Measurements from ENCODE around the gene PRAME. TPM values are rescaled to one million over a fixed set of nuclear protein-coding genes. Genes with fewer than 3 reads are reported as not detected.
"Not testable (repeated sequence)": the region's sequence is repeated elsewhere in the genome, so short reads cannot be mapped to it uniquely, and the experiment has no call there.

The PRAME gene
- total and polyA plus RNA-seq, 2 experiments from 2014 or later = not detected

- peaks cover 16% of the 10 kb centered on the region; the same call in 2 of the 3 replicates for H3K36me3 Mint-ChIP-seq (ENCODE audit: low read depth)
Observed at GRCh38 chr22:22513619-22514018, 45.4 kb downstream of the PRAME start.

GRCh38 chr22:22512951-22513350, 46.1 kb downstream of the PRAME start:
- H3K4me1 Mint-ChIP-seq = peaks cover under 1% of the 10 kb centered on the region; the same call in 2 of the 3 replicates
- no peak for TF ChIP-seq ZNF114 (CRISPR knock-in tag; IDR thresholded peaks at IDR 0.05)
- no peak overlapping the region for H3K4me2 ChIP-seq
- no peak overlapping the region for H3K4me3 ChIP-seq
- H2AFZ ChIP-seq = no peak overlapping the region
- H3K9me3 Mint-ChIP-seq = peaks cover 36% of the 10 kb centered on the region
- H3F3A ChIP-seq (replicated peaks; ENCODE audit: low read depth) = no peaks in the 10 kb centered on the region
- H3K9me2 ChIP-seq (ENCODE audit: insufficient read depth) = peaks cover 6% of the 10 kb centered on the region; the same call in 1 of the 2 replicates
- no peaks in the 10 kb centered on the region for H3K4me1 ChIP-seq (ENCODE audit: insufficient read depth)
- ATAC-seq (no peak), DNase-seq (ENCODE audit: low spot score) (no peak)
- no peaks in the 10 kb centered on the region for H3K36me3 ChIP-seq (ENCODE audit: insufficient read depth)
- H3K27ac Mint-ChIP-seq = no peak overlapping the region
- no peak overlapping the region for H3K27ac ChIP-seq (ENCODE audit: low read depth)
- no peaks in the 10 kb centered on the region for H3K79me2 ChIP-seq (replicated peaks; ENCODE audit: insufficient read depth)
- peaks cover 58% of the 10 kb centered on the region for H3K27me3 Mint-ChIP-seq (ENCODE audit: insufficient read depth, low read depth, poor library complexity)
- peaks cover 94% of the 10 kb centered on the region for H3K27me3 ChIP-seq (ENCODE audit: insufficient read depth)
- H4K20me1 ChIP-seq (replicated peaks; ENCODE audit: insufficient read depth) = no peaks in the 10 kb centered on the region; the same call in 1 of the 2 replicates
- peaks cover 16% of the 10 kb centered on the region; the same call in 2 of the 3 replicates for H3K36me3 Mint-ChIP-seq (ENCODE audit: low read depth)
- H3K4me3 Mint-ChIP-seq = no peak overlapping the region

More at GRCh38 chr22:22513619-22514018, 45.4 kb downstream of the PRAME start:
- no peaks in the 10 kb centered on the region for H3K36me3 ChIP-seq (ENCODE audit: insufficient read depth)
- no peak overlapping the region for H2AFZ ChIP-seq
- peaks cover 35% of the 10 kb centered on the region for H3K9me3 Mint-ChIP-seq
- no peak overlapping the region for H3K4me3 Mint-ChIP-seq
- no peaks in the 10 kb centered on the region for H3K79me2 ChIP-seq (replicated peaks; ENCODE audit: insufficient read depth)
- H3K27ac Mint-ChIP-seq = no peak overlapping the region
- no peaks in the 10 kb centered on the region for H3K4me1 ChIP-seq (ENCODE audit: insufficient read depth)
- DNase-seq (ENCODE audit: low spot score) = no peak
- peaks cover 6% of the 10 kb centered on the region; the same call in 1 of the 2 replicates for H3K9me2 ChIP-seq (ENCODE audit: insufficient read depth)
- no peak for TF ChIP-seq ZNF114 (CRISPR knock-in tag; IDR thresholded peaks at IDR 0.05)
- no peaks in the 10 kb centered on the region for H3K4me1 Mint-ChIP-seq
- ATAC-seq = no peak
- H3K27me3 ChIP-seq (ENCODE audit: insufficient read depth) = peaks cover 96% of the 10 kb centered on the region
- no peak overlapping the region for H3K4me2 ChIP-seq
- peaks cover 56% of the 10 kb centered on the region for H3K27me3 Mint-ChIP-seq (ENCODE audit: insufficient read depth, low read depth, poor library complexity)
- H3K4me3 ChIP-seq = no peak overlapping the region
- no peaks in the 10 kb centered on the region; the same call in 1 of the 2 replicates for H4K20me1 ChIP-seq (replicated peaks; ENCODE audit: insufficient read depth)
- no peaks in the 10 kb centered on the region for H3F3A ChIP-seq (replicated peaks; ENCODE audit: low read depth)
- no peak overlapping the region for H3K27ac ChIP-seq (ENCODE audit: low read depth)

GRCh38 chr22:22510833-22511232, 48.2 kb downstream of the PRAME start:
- Histone ChIP-seq H3K27me3 (ENCODE audit: insufficient read depth) (peaks cover 96% of the 10 kb centered on the region), H4K20me1 (replicated peaks; ENCODE audit: insufficient read depth) (peaks cover 13% of the 10 kb centered on the region)
- H3K27ac ChIP-seq (ENCODE audit: low read depth); H3K4me1 Mint-ChIP-seq; H2AFZ ChIP-seq; H3K9me2 ChIP-seq (ENCODE audit: insufficient read depth); H3K36me3 ChIP-seq (ENCODE audit: insufficient read depth); H3K4me3 Mint-ChIP-seq; H3K27ac Mint-ChIP-seq; H3F3A ChIP-seq (replicated peaks; ENCODE audit: low read depth); DNase-seq (ENCODE audit: low spot score); H3K4me3 ChIP-seq; H3K79me2 ChIP-seq (replicated peaks; ENCODE audit: insufficient read depth); ATAC-seq; H3K4me2 ChIP-seq; H3K4me1 ChIP-seq (ENCODE audit: insufficient read depth): not testable (repeated sequence)
- Mint-ChIP-seq H3K27me3 (ENCODE audit: insufficient read depth, low read depth, poor library complexity) (peaks cover 52% of the 10 kb centered on the region), H3K36me3 (ENCODE audit: low read depth) (peaks cover 29% of the 10 kb centered on the region), H3K9me3 (peaks cover 36% of the 10 kb centered on the region)

- H3K27ac ChIP-seq (ENCODE audit: low read depth); H3K4me1 Mint-ChIP-seq; H3K36me3 ChIP-seq (ENCODE audit: insufficient read depth); H3K4me3 ChIP-seq; DNase-seq (ENCODE audit: low spot score); H3K27ac Mint-ChIP-seq; H3K4me3 Mint-ChIP-seq; H3K9me2 ChIP-seq (ENCODE audit: insufficient read depth); ATAC-seq; H3K4me1 ChIP-seq (ENCODE audit: insufficient read depth); H2AFZ ChIP-seq; H3F3A ChIP-seq (replicated peaks; ENCODE audit: low read depth); H3K79me2 ChIP-seq (replicated peaks; ENCODE audit: insufficient read depth); H3K4me2 ChIP-seq: not testable (repeated sequence)
- Mint-ChIP-seq H3K27me3 (ENCODE audit: insufficient read depth, low read depth, poor library complexity) (peaks cover 43% of the 10 kb centered on the region), H3K36me3 (ENCODE audit: low read depth) (peaks cover 35% of the 10 kb centered on the region), H3K9me3 (peaks cover 33% of the 10 kb centered on the region)
- Histone ChIP-seq H3K27me3 (ENCODE audit: insufficient read depth) (peaks cover 87% of the 10 kb centered on the region), H4K20me1 (replicated peaks; ENCODE audit: insufficient read depth) (peaks cover 15% of the 10 kb centered on the region)
Observed at GRCh38 chr22:22509912-22510311, 49.2 kb downstream of the PRAME start.
